Measurements from ENCODE around the gene ZFYVE9. TPM values are rescaled to one million over a fixed set of nuclear protein-coding genes. Genes with fewer than 3 reads are reported as not detected.
A peak's percentile ranks its signal among the peaks of the same experiment; 100 is the strongest.

Gene ZFYVE9
- total and polyA plus RNA-seq, 2 of the 13 experiments (the other 11 are each of a cell fraction or from before 2014, with no cell fraction given), result 9.2 to 19.8 TPM

GRCh38 chr1:52365746-52366516, 224.0 kb downstream of the ZFYVE9 start, which contains the start of gene CC2D1B (continued):
- TF ChIP-seq ZBTB39 (CRISPR knock-in tag; IDR thresholded peaks at IDR 0.05), result no peak
- TF ChIP-seq NR2F2 (IDR thresholded peaks at IDR 0.05; ENCODE audit: borderline replicate concordance, low read depth), result no peak
- TF ChIP-seq JDP2 (CRISPR knock-in tag; IDR thresholded peaks at IDR 0.05; ENCODE audit: borderline replicate concordance), result no peak
- no peak for TF ChIP-seq PCBP1 (IDR thresholded peaks at IDR 0.05; ENCODE audit: borderline replicate concordance, low read depth, low read length)
- TF ChIP-seq ZMAT5 (CRISPR knock-in tag; IDR thresholded peaks at IDR 0.05; ENCODE audit: borderline replicate concordance, low read depth), result no peak
- no peak for TF ChIP-seq ATF1 (CRISPR knock-in tag; IDR thresholded peaks at IDR 0.05)
- TF ChIP-seq HMGXB4 (CRISPR knock-in tag; IDR thresholded peaks at IDR 0.05; ENCODE audit: borderline replicate concordance in 1 of 2, low read depth in 1 of 2), result peak; percentile 81 to 85
- no peak for TF ChIP-seq NFIC (IDR thresholded peaks at IDR 0.05; ENCODE audit: low read length)
- peak; percentile 85; the same call in 1 of the 2 replicates for TF ChIP-seq HBP1 (CRISPR knock-in tag; IDR thresholded peaks at IDR 0.05; ENCODE audit: low read depth)
- peak; percentile 58 for TF ChIP-seq HNRNPK (IDR thresholded peaks at IDR 0.05; ENCODE audit: low read depth, low read length, poor library complexity, severe bottlenecking)
- TF ChIP-seq ZNF317 (CRISPR knock-in tag; IDR thresholded peaks at IDR 0.05), result no peak
- TF ChIP-seq E2F2 (CRISPR knock-in tag; IDR thresholded peaks at IDR 0.05; ENCODE audit: borderline replicate concordance), result peak; percentile 91; the same call in 1 of the 2 replicates
- TF ChIP-seq EED (CRISPR knock-in tag; IDR thresholded peaks at IDR 0.05), result no peak
- TF ChIP-seq HIC2 (CRISPR knock-in tag; IDR thresholded peaks at IDR 0.05; ENCODE audit: low read depth), result no peak
- peak; percentile 15; the same call in 1 of the 2 replicates for TF ChIP-seq SP5 (CRISPR knock-in tag; IDR thresholded peaks at IDR 0.05; ENCODE audit: borderline replicate concordance, low read depth)
- TF ChIP-seq SMC3 (IDR thresholded peaks at IDR 0.05; ENCODE audit: low read length), result no peak
- TF ChIP-seq ATM (IDR thresholded peaks at IDR 0.05; ENCODE audit: borderline replicate concordance), result no peak
- TF ChIP-seq NRL (CRISPR knock-in tag; IDR thresholded peaks at IDR 0.05; ENCODE audit: borderline replicate concordance), result peak; percentile 40; the same call in 1 of the 2 replicates
- no peak for TF ChIP-seq MBD4 (IDR thresholded peaks at IDR 0.05; ENCODE audit: borderline replicate concordance, low read length)
- no peak; the same call in 1 of the 2 replicates for TF ChIP-seq STAG1 (CRISPR knock-in tag; IDR thresholded peaks at IDR 0.05)
- TF ChIP-seq CEBPG (CRISPR knock-in tag; IDR thresholded peaks at IDR 0.05), result no peak

Data from HepG2 (cell line).